COR-L47 (cell line): Measurements from ENCODE around the gene TMC4.
"Not testable (repeated sequence)": the region's sequence is repeated elsewhere in the genome, so short reads cannot be mapped to it uniquely, and the experiment has no call there.

Experiments used
- DNase-seq: peaks from one replicate; lab custom pipeline; 2025; lab: John Stamatoyannopoulos, UW

TMC4 gene

GRCh38 chr19:54172471-54173358 lies at the start of gene TMC4:
Gene TMC4 (minus strand): TSS chr19:54173160. CDS start chr19:54173117, 43 bp downstream.
- DNase-seq = peak; percentile 89

GRCh38 chr19:54221947-54222346 lies 49.0 kb upstream of the TMC4 start:
- DNase-seq = not testable (repeated sequence)

- not testable (repeated sequence) for DNase-seq
These were observed 46.7 kb upstream of the TMC4 start for GRCh38 chr19:54219702-54220101.

- DNase-seq = no peak
These were observed 46.2 kb upstream of the TMC4 start for GRCh38 chr19:54218960-54219661.

GRCh38 chr19:54218259-54218658 lies 45.3 kb upstream of the TMC4 start:
- DNase-seq = no peak

GRCh38 chr19:54217517-54218247 lies 44.7 kb upstream of the TMC4 start:
- not testable (repeated sequence) for DNase-seq

- no peak for DNase-seq
These were observed 43.9 kb upstream of the TMC4 start for GRCh38 chr19:54216869-54217268.

GRCh38 chr19:54214734-54215133 lies 41.8 kb upstream of the TMC4 start:
- not testable (repeated sequence) for DNase-seq

- not testable (repeated sequence) for DNase-seq
These were observed 41.3 kb upstream of the TMC4 start for GRCh38 chr19:54214217-54214616.

GRCh38 chr19:54211235-54211634 lies 38.3 kb upstream of the TMC4 start:
- no peak for DNase-seq

GRCh38 chr19:54209811-54210494 lies 37.0 kb upstream of the TMC4 start:
- peak; percentile 92 for DNase-seq

- DNase-seq = no peak
These were observed 36.3 kb upstream of the TMC4 start for GRCh38 chr19:54209058-54209810.

GRCh38 chr19:54208784-54209057 lies 35.8 kb upstream of the TMC4 start:
- DNase-seq = no peak

- no peak for DNase-seq
These were observed 35.2 kb upstream of the TMC4 start for GRCh38 chr19:54207983-54208783.

GRCh38 chr19:54207676-54207982 lies 34.7 kb upstream of the TMC4 start:
- no peak for DNase-seq

GRCh38 chr19:54207193-54207592 lies 34.2 kb upstream of the TMC4 start:
- DNase-seq = not testable (repeated sequence)

GRCh38 chr19:54206831-54207177 lies 33.8 kb upstream of the TMC4 start:
- DNase-seq = no peak

- no peak for DNase-seq
These were observed 33.3 kb upstream of the TMC4 start for GRCh38 chr19:54206030-54206830.

- DNase-seq = no peak
These were observed 32.0 kb upstream of the TMC4 start for GRCh38 chr19:54204767-54205468.
